HEK293 (cell line): Measurements from ENCODE around the gene PHF21A.

Experiments
- CTCF ChIP-seq: fragments of 450-650 bp; formaldehyde crosslinking; IDR thresholded peaks from 2 replicates; pipeline ENCODE4 v1.5.1; 2016; ENCODE audit warnings: missing biosample characterization, missing genetic modification characterization
- PRDM10 ChIP-seq: fragments of 450-650 bp; formaldehyde crosslinking; IDR thresholded peaks from 2 replicates; pipeline ENCODE4 v1.5.1; 2016; ENCODE audit warnings: missing biosample characterization, missing genetic modification characterization
- ZNF23 ChIP-seq: fragments of 450-650 bp; formaldehyde crosslinking; IDR thresholded peaks from 2 replicates; pipeline ENCODE4 v1.5.1; 2016; ENCODE audit warnings: missing biosample characterization, missing genetic modification characterization, borderline replicate concordance
- ZNF830 ChIP-seq: fragments of 450-650 bp; IDR thresholded peaks from 2 replicates; pipeline ENCODE4 v1.5.0; 2018; ENCODE audit warnings: missing biosample characterization, missing genetic modification characterization, low read depth, mild to moderate bottlenecking, moderate library complexity

GRCh38 chr11:46075928-46076327 lies 45.3 kb downstream of the PHF21A start:
- TF ChIP-seq ZNF830 (tag by site-specific recombination) (no peak), CTCF (tag by site-specific recombination) (no peak), ZNF23 (tag by site-specific recombination) (no peak), PRDM10 (tag by site-specific recombination) (no peak)
